Measurements from ENCODE around the gene HSP90AB1. TPM values are rescaled to one million over a fixed set of nuclear protein-coding genes. Genes with fewer than 3 reads are reported as not detected.
A peak's percentile ranks its signal among the peaks of the same experiment; 100 is the strongest.

HSP90AB1 gene
- total RNA-seq, 3 donors from 2014 or later (not counting 1 experiment from before 2014, with no cell fraction given): 256 to 372 (median 308) TPM

- H3K4me3 Mint-ChIP-seq: no peak overlapping the region
- Histone ChIP-seq H3K36me3 (ENCODE audit: control insufficient read depth, insufficient read depth, low read length) (no peaks in the 10 kb centered on the region), H3K4me1 (ENCODE audit: control insufficient read depth, insufficient read depth, low read length) (peaks cover 16% of the 10 kb centered on the region), H3K4me3 (ENCODE audit: low read length) (no peak overlapping the region), H3K27me3 (ENCODE audit: control insufficient read depth, insufficient read depth, low read length) (no peaks in the 10 kb centered on the region), H3K9me3 (ENCODE audit: control insufficient read depth, insufficient read depth, low read length) (no peaks in the 10 kb centered on the region), H3K27ac (ENCODE audit: low read length) (no peak overlapping the region)
- intact Hi-C loops (cut with micrococcal nuclease): no loop called here
- no peaks in the 10 kb centered on the region for H3K9me3 Mint-ChIP-seq
- no peak for TF ChIP-seq CTCF (IDR thresholded peaks at IDR 0.05)
- no peak overlapping the region for H3K27ac Mint-ChIP-seq
- peaks cover 1% of the 10 kb centered on the region for H3K36me3 Mint-ChIP-seq
- ATAC-seq (no peak), DNase-seq (no peak)
- over 99% methylated on average over 7 of the region's 7 CpGs for WGBS (ENCODE audit: insufficient coverage)
- peaks cover 23 to 32% of the 10 kb centered on the region in 2 donors for H3K4me1 Mint-ChIP-seq
- H3K27me3 Mint-ChIP-seq (ENCODE audit: low read depth in 2 of 2): no peaks in the 10 kb centered on the region
These were observed 3.6 kb upstream of the HSP90AB1 start for GRCh38 chr6:44243345-44243744.

- ATAC-seq: no peak
- DNase-seq: peak in 1 of 2 donors; percentile 15
- Mint-ChIP-seq H3K9me3 (no peaks in the 10 kb centered on the region), H3K27me3 (ENCODE audit: low read depth in 2 of 2) (no peaks in the 10 kb centered on the region), H3K27ac (peak overlapping the region; percentile 99), H3K36me3 (peaks cover 18% of the 10 kb centered on the region), H3K4me1 (peaks cover 38 to 46% of the 10 kb centered on the region in 2 donors), H3K4me3 (peak overlapping the region; percentile 100)
- intact Hi-C loops (cut with micrococcal nuclease): loop anchor here (5.0 kb wide), 1 partner anchor 1073 kb away; the partner anchor contains the start of gene SRF
- WGBS (ENCODE audit: insufficient coverage): 86% methylated on average over 9 of the region's 12 CpGs
- H3K4me3 ChIP-seq (ENCODE audit: low read length): peak overlapping the region; percentile 97
- peaks cover 18% of the 10 kb centered on the region for H3K36me3 ChIP-seq (ENCODE audit: control insufficient read depth, insufficient read depth, low read length)
- peaks cover 23% of the 10 kb centered on the region for H3K4me1 ChIP-seq (ENCODE audit: control insufficient read depth, insufficient read depth, low read length)
- no peaks in the 10 kb centered on the region for H3K9me3 ChIP-seq (ENCODE audit: control insufficient read depth, insufficient read depth, low read length)
- H3K27me3 ChIP-seq (ENCODE audit: control insufficient read depth, insufficient read depth, low read length): no peaks in the 10 kb centered on the region
- H3K27ac ChIP-seq (ENCODE audit: low read length): peak overlapping the region; percentile 98
- TF ChIP-seq CTCF (IDR thresholded peaks at IDR 0.05): no peak
These were observed 1.4 kb upstream of the HSP90AB1 start for GRCh38 chr6:44245391-44245911.

- TF ChIP-seq CTCF (IDR thresholded peaks at IDR 0.05): no peak
- H3K4me1 ChIP-seq (ENCODE audit: control insufficient read depth, insufficient read depth, low read length): peaks cover 23% of the 10 kb centered on the region
- no peaks in the 10 kb centered on the region for H3K27me3 ChIP-seq (ENCODE audit: control insufficient read depth, insufficient read depth, low read length)
- peak; percentile 80 to 88 for DNase-seq
- H3K4me3 ChIP-seq (ENCODE audit: low read length): peak overlapping the region; percentile 97
- Mint-ChIP-seq H3K27me3 (ENCODE audit: low read depth in 2 of 2) (no peaks in the 10 kb centered on the region), H3K27ac (peak overlapping the region; percentile 99), H3K9me3 (no peaks in the 10 kb centered on the region), H3K4me3 (peak overlapping the region; percentile 100), H3K4me1 (peaks cover 38 to 46% of the 10 kb centered on the region in 2 donors), H3K36me3 (peaks cover 18% of the 10 kb centered on the region)
- H3K36me3 ChIP-seq (ENCODE audit: control insufficient read depth, insufficient read depth, low read length): peaks cover 25% of the 10 kb centered on the region
- peak overlapping the region; percentile 98 for H3K27ac ChIP-seq (ENCODE audit: low read length)
- intact Hi-C loops (cut with micrococcal nuclease): loop anchor here (5.0 kb wide), 1 partner anchor 1074 kb away; the partner anchor contains the start of gene SRF
- peak; percentile 24 to 45 (median 31) for ATAC-seq
- H3K9me3 ChIP-seq (ENCODE audit: control insufficient read depth, insufficient read depth, low read length): no peaks in the 10 kb centered on the region
- 1% methylated on average over 62 of the region's 62 CpGs for WGBS (ENCODE audit: insufficient coverage)
These were observed 814 bp upstream of the HSP90AB1 start for GRCh38 chr6:44245912-44246662.

Data from natural killer cell (primary cell).